SW480 (cell line): Measurements from ENCODE around the gene LRPPRC.
"Not testable (repeated sequence)": the region's sequence is repeated elsewhere in the genome, so short reads cannot be mapped to it uniquely, and the experiment has no call there.

Experiments used
- DNase-seq: peaks from one replicate; pipeline ENCODE4 v3.0.0-alpha.2; 2016; ENCODE audit warnings: low spot score

LRPPRC gene

DNA sequence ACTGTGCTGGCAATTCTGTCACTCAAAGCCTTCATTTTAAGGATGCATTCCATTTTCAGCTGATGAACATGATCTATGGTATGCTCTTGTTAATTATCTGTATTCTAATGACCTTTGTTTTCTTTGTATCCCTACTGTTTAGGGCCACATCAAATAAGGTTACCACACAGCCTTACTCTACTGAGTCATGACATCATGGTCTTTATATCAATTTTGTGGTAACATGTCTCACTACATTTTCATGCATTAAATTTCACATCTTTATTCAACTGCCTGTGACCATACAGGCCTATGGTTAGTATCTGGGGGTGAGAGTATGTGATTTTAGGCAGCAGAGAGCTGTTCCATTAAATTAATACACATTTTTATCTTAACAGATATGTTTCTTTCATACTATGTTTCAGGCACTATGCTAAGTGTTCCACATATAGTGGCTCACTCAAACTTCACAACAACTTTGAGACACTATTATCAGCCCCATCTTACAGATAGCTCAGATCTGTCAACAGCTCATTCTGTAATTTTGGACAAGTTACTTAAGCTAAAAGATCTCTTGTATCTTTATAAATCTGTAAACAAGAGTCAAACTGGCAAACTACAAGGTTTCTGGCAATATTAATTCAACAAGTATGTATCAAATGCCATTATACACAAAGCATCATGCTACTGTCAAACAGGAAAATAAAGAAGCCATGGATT, 18.0 kb downstream of the LRPPRC start:
- DNase-seq: no peak

DNA sequence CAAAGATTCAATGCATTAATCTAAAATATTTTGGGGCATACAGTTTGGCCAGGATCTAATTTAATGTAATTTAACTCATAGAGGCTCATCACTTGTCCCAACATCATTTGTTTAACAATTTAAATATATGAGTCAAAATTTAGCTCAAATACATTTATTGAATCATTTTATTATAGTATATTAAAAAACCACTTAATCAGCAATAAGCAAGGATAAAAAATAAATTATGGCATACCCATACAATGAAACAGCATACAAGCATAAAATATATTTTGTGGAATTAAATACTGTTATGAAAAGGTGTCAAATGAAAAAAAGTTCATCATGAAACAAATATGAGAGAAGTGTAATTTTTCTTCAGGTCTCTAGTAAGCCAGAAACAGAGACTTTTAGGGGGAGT, 34.9 kb downstream of the LRPPRC start:
- no peak for DNase-seq

DNA sequence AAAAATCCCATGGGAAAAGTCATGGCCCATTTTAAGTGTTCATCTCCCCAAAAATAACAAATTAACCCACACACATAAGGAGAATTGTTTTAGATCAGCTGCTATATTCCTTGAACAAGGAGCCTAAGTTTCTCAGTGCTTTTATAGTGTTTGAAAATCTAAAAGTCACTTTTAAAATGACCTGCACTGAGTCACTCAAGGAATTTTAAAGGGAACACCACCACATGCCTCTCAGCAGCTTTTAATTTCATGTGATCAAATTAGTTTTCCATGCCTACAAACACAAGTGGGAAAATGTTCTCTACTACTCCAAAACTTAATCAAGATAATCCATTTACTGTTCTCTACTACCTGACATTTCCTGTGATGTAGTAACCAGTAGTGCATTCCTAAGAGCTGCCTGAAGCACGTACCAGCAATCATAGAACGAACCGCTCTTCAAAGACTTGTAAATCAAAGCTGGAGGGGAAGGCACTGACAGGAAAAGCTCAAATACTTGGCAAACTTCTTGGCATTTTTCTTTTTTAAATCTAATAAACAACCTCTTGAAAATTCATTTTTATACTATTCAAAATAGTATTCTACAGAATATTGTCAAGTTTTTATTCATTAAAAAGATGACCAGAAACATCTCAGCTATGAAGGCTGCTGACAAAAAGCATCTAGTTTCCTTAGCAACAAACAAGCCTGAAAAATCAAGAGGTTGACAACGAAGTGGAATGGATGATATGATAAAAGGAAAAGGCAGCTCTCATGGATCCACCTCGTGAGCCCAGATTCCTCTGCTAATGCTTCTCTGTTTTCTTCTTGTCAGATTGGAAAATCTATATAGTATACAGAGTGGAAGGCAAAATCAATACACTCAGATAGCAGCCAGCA, 37.2 kb downstream of the LRPPRC start:
- no peak for DNase-seq

DNA sequence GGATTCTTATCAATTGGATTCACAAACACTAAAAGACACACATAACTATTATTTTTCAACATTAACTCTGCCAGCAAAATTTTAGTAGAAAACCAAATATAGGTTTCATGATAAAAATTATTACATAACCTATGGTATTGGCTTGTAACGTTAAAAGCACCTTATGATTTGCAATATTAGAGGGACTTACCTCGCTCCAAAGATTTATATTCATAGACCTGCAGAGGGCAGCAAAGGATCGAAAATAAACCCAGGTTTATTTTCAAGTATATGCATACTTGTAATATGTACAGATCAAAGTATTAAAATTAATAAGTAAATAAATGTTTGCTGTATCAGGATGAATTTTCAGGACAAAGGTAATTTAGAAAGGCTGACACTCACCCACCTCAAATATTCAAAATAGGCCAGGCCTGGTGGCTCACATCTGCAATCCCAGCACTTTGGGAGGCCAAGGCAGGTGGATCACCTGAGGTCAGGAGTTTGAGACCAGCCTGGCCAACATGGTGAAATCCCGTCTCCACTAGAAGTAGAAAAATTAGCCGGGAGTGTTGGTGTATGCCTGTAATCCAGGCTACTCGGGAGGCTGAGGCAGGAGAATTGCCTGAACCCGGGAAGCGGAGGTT, 45.3 kb downstream of the LRPPRC start:
- DNase-seq: peak; percentile 54

DNA sequence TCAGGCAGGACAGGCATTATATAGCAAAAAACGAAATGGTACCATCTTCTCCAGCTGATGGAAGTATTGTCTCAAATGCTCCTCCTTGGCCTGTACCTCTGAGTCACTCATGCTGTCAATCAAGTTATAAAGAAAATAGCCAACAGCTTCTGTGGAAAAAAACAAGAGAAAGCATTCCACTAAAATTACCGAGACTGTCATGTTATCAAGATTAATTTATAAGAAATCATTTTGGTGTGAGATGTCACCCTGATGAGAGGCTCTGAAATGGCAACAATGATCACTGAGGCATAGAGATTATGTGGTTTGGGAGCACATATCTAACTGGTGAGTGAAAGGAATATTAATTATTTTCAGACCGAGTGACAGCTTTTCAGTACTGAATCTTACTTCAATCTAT, 47.4 kb downstream of the LRPPRC start:
- no peak for DNase-seq

DNA sequence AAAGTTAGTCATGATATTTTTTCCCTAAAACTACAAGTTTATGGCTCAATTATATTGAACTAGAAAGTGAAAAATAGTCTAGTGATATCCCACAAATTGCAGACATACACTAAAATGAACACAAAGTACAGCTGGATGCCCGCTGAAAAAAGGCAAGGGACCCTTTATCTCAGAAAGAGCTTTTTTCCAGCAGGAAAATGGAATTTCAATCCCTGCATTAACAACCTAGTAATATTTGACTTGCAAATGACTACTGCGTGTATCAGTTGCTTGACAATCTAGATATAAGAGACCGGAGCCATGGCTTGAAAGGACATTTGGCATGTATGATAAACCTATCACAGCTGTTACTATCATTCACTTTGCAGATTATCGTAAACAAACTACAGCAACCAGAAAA, 49.1 kb downstream of the LRPPRC start:
- DNase-seq: no peak

DNA sequence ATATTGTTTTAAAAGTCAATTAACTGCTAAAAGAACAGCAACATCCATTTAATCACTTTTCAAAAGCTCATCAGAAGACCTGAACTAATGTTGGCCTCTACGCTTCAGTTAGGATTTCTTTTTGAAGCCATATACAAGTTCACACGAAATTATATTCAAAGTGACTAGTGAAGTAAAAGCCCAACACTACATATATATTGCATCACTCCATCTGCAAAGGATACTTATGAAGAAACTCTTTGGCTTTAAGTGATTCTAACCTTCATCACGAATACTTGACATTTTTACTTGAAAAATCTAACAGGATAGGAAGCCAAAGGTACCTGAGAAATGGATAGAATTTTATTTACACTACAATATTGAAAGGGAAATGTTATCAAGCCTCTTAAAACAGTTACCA, 50.4 kb downstream of the LRPPRC start:
- DNase-seq: no peak

DNA sequence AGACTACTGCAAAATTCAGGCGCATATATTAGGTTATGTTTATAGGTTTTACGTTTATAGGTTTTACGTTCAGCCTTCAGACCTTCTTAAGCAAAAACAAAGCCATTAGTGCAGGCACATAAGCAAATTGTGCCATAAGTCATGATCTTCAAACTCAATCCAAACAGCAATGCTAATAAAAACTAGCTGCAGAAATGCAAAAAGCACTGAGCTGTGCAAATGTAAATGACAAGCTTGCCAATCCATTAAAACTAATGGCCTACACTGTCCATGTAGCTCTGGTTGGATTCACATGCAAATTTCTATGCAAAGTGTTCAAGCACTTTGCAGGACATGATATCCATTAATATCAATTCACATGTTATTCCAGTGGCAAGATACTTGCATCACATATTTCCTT, 50.9 kb downstream of the LRPPRC start:
- DNase-seq: no peak

DNA sequence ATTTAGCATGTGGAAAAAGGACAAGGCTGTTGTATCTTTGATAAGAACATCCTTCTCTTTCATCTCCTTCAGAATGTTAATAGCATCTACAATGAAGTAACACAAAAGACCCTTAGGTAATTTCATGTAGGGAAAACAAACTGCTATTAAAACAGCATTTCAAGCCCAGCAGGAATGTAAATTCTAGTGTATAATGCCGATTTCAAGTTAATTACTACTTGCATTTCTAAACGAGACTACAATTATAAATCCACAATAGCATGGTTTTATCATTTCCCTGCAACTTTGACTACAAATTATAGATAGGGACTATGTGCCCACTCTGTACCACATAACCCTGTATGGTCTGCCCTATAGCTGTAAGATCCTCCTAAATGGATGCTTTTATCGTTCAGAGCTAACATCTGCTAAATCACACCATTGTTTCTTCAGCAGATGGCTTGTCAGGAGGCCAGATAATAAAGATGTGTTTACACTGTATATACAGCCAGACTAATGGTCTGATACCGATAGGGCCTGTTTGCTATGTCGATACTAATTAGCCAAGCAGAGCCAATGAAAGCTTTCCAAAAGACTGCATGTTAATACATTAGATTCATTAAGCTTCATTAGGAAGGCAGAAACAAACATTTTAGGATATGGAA, 51.9 kb downstream of the LRPPRC start:
- DNase-seq: no peak

DNA sequence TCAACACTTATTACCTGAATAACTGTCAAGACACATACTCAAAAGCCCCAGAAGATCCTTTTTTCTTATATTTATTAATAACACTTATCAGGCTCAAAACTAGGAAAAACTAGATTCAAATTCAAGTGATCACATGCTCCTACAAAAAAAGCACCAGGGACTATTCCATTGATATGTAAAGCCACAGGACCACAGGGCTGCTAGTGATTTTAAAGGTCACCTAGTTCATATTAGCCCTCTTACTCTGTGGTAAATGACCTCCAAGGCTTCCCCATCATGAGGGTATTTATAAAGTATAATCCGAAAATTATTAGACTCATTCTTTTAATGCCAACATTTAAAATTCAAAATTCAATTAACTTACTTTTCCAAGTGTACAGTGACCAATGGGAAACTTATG, 52.5 kb downstream of the LRPPRC start:
- no peak for DNase-seq

DNA sequence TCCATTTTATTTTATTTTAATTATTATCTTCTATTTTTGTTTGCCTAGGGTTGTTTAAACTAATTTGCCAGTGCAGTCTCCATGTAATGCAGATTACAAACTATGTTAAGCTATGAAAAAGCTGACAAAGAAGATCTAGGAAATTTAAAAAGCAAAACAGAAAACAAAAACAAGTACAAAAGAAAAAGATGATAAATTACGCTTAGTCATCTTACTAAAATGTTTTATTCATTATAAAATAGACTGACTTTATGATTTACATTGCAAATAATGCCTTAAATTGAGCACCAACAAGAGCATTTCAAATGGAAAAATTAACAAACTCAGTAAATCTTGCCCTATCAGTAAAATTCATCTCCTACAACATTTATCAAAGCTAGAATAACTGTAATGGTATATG, 52.9 kb downstream of the LRPPRC start:
- no peak for DNase-seq

DNA sequence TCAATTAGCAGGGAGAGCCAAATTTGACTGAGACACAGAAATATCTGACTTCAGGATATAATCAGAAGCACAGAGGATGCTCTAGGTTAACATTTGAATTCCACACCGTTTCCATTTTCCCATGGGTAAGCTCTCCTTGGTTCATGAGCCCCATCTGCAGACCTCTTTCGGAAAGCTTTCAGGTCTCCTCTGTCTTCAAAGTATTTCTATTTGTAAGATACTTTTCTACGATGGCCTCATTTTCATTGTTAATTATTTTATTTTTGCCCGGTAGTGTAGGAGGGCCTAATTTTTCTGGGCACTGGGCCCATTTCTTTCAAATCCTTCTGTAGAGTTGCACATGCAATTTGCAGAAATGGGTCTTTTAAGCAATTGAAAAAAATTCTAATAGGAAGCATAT, 53.8 kb downstream of the LRPPRC start:
- no peak for DNase-seq

DNA sequence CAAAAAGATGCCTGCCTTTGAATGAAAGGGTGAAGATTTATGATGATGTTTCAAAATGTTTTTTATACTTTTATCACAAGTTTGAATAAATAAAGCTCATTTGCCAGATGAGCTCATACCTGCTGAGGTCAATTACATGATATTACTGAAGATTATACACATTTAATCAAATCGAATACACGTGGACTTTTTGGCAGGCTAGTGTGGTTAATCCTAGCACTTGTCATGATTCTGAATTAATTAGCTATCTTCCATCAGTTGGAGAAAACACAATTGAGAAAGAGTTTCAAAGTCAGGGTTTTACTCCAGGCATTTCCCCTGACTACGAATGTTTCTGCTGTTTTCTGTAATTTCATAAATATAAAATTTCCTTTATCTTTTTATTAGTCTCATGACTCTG, 54.4 kb downstream of the LRPPRC start:
- no peak for DNase-seq

DNA sequence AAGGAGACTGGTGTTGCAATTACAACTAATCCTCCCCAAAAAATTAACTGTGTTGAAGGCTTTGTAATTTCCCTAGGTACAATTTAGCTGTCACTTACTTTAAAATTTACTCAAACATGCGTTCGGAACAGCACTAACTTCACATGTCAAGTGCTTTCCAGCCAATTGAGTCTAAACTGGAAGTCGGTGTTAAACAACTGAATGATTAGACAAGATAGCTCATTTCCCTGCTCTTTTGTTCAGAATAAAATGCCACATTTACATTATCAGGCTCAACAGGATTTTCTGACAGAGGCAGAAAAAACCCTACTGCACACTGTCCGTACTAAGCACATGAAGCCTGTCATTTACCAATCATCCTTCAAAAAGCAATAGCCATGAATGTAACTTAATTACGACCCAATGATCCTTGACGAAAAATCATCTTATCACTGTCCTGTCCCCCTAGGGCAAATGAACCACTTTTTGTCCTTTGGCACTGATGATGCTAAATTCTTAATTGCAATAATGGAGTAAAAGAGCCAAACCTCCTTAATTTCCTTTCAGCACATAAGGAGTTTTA, 56.0 kb downstream of the LRPPRC start:
- DNase-seq: no peak

DNA sequence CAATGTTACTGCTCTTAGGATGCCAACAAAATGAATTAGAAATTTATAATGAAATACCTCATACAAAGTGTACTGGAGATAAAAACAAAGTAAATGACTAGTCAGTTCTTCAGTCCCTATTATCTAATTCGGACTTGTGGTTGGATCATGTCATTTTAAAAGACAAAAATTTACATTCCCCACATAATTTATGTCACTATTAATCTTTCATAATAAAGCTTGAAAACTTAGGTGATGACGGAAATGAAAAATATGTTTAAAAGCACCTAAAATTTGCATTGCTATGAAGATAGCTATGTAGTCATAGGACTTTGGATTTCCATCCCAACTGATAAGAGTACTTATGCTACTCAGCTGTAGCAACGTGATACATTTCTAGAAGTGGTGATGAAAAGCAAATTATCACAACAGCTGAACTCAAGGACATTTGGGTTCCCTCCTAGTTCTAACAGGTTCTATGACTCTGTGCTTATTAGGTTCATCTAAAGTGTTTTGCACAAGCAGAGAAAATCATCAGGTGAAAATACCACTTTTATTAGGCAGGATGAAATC, 58.4 kb downstream of the LRPPRC start:
- DNase-seq: no peak

DNA sequence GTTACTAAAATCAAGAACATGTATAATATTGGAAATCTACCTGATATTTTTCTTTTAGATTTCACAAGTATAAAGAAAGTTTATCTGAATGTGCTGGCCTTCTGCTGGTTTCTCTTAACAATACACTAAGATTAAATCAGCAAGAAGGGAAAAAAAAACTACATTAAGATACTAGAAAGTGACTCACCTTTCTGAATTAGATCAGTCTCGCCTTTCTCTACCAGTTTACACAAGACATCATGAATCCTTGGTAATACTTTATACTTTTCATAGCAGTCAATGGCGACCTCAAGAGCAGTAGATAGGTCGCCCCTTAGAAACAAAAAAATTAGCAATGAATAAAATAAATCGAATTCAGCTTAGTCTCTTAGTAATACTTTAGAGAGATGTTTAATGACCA, 61.2 kb downstream of the LRPPRC start:
- DNase-seq: no peak

DNA sequence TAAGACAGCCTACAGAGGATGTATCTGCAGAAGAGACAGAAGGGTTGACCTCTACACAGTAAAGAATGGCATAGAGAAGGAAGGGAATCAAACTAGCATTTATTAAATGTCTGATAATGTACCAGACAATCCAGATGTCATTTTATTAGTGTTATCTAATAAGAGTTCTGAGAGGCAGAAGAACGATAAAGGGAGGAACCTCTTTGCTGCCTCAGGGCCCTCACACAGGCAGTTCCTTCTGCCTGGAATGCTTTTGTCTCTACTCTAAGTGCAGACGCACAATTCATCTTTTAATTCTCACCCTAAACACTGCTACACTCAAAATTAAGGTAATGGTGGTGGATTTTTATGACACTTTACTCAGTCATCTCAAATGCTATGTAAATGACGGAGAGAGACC, 64.5 kb downstream of the LRPPRC start:
- DNase-seq: no peak

DNA sequence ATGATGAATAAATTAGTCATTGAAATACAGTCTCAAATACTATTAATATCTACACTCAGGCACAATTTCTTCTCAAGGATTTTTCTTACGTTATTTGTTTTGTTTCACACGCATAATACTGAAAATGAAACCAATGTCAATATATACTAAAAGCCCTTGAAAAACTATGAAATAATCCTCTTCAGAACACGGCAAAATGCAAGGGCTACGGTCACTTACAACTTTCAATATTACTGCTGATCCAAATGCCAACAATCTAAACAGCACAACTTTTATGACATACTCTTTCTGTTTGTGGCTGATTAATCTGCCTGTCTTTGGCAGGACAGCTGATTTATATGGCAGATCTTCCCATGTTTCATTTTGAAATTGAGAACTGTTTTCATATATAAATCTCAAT, 68.3 kb downstream of the LRPPRC start:
- DNase-seq: no peak

DNA sequence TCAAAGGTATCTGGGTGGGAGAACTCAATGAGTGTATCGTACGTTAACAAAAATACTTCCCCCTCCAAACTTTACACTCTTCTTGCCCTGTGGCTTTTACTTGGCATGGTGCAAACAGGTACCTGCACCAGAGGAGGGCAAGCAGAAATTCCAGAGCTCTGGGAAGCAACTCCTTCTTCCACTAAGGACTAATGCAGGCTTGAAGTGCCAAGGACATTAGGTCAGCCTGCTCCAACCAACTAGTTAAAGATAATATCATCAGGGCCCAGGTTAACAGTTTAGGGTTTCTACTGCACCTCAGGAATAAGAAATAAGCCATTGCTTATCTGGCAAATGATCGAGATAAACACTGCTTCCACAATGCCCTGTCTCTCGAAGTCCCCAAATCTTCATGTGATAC, 70.4 kb downstream of the LRPPRC start:
- DNase-seq: no peak

DNA sequence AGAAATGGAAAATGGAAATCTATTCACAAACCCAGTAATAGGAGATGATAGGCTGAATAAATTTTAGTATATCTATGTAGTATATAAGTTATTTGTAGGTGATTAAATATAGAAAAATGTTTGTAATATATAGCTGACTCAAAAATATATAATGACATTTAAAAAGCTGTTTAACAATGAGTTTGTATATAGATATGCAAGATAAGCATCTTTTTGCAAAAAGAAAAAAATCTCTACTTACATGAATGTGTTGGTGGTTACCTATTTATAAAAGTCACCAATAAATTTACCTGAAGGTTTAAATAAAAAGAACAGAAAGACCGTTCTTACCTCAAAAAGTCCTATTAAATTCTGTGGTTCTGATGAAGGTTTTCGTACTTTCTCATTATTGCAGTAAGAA, 71.3 kb downstream of the LRPPRC start:
- DNase-seq: no peak

DNA sequence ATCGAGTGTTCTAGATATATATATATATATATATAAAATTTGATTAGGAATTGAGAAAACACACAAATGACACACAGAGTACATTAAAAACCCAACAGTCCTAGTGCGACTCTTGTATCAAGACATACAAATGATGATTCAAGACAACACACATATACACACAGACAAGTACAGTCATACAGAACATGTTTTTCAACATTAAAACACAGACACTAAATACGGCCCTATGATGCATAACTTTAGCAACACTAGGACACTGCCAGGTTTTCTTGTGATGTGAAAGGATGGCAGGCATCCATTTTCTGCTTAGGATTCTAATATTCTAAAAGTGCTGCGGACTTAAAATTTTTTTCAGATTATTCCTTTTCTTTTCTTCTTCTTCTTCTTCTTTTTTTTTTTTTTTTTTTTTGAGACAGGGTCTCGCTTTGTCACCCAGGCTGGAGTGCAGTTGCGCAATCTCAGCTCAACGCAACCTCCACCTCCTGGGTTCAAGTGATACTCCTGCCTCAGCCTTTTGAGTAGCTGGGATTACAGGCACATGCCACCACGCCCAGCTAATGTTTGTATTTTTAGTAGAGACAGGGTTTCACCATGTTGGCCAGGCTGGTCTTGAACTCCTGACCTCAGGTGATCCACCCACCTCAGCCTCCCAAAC, 84.5 kb downstream of the LRPPRC start:
- DNase-seq: not testable (repeated sequence)
